Activated CD4-positive, alpha-beta T cell treated with anti-CD3 and anti-CD28 coated beads for 36 hours (primary cell): ENCODE results near the gene KCNK16. TPM values are rescaled to one million over a fixed set of nuclear protein-coding genes. Genes with fewer than 3 reads are reported as not detected.
A peak's percentile ranks its signal among the peaks of the same experiment; 100 is the strongest.

Experiments
- ATAC-seq: fragments of 200-7000 bp; cut with Tn5 transposase; one replicate; pipeline ENCODE4 v1.10.0; 2021; ENCODE audit warnings: mild to moderate bottlenecking, moderate library complexity
- CTCF ChIA-PET: fragments of 350-600 bp; sonication (Branson Sonifier 250); formaldehyde crosslinking; loops from one replicate; lab custom pipeline; 2021; ENCODE audit warnings: antibody characterized with exemption; lab: Charles Lee
- POLR2A ChIA-PET: fragments of 350-600 bp; sonication (Branson Sonifier 250); formaldehyde crosslinking; loops from one replicate; lab custom pipeline; 2021; ENCODE audit warnings: antibody characterized with exemption, inconsistent platforms; lab: Charles Lee
- DNase-seq: peaks from one replicate; pipeline ENCODE4 v3.0.0-alpha.2; 2020
- H3K27ac Mint-ChIP-seq: one replicate; pipeline ENCODE4 v1.8.0; 2021; ENCODE audit warnings: mixed read lengths
- H3K27me3 Mint-ChIP-seq: one replicate; pipeline ENCODE4 v1.8.0; 2021; ENCODE audit warnings: mixed read lengths
- H3K36me3 Mint-ChIP-seq: one replicate; pipeline ENCODE4 v1.8.0; 2021; ENCODE audit warnings: low read depth, mixed read lengths
- H3K4me1 Mint-ChIP-seq: one replicate; pipeline ENCODE4 v1.8.0; 2021; ENCODE audit warnings: mixed read lengths
- H3K4me3 Mint-ChIP-seq: one replicate; pipeline ENCODE4 v1.8.0; 2021; ENCODE audit warnings: mild to moderate bottlenecking, moderate library complexity, mixed read lengths
- H3K9me3 Mint-ChIP-seq: one replicate; pipeline ENCODE4 v1.8.0; 2021; ENCODE audit warnings: low read depth, mixed read lengths
- intact Hi-C, 2 experiments: fragments of 100-400 bp; cut with DNase I in 1 of 2; cut with micrococcal nuclease in 1 of 2; formaldehyde crosslinking; loops; one replicate each; pipeline versions ENCODE4 v1.14.2 to v1.15.1; 2022 to 2024; cut with DNase I, micrococcal nuclease
- total RNA-seq, 2 experiments: library from RNA; stranded (reverse); gene quantifications; one replicate each; pipeline ENCODE4 v1.2.3, GENCODE V29; 2021

KCNK16 gene
- total RNA-seq, 2 experiments from 2014 or later = not detected

GRCh38 chr6:39341352-39341751 is 18.9 kb upstream of the KCNK16 start:
- DNase-seq = no peak
- Mint-ChIP-seq H3K27me3 (peaks cover 12% of the 10 kb centered on the region), H3K4me3 (no peak overlapping the region), H3K4me1 (peaks cover 4% of the 10 kb centered on the region), H3K9me3 (no peaks in the 10 kb centered on the region), H3K27ac (no peak overlapping the region), H3K36me3 (no peaks in the 10 kb centered on the region)
- intact Hi-C loops = loop anchor here in 1 of 2 experiments (10.0 kb wide), 2 partner anchors 523 to 553 kb away; no protein-coding TSS in a partner anchor
- POLR2A ChIA-PET = no interaction called here
- no peak for ATAC-seq
- CTCF ChIA-PET = interaction anchor here (0.7 to 1.2 kb wide), 2 partner anchors 9 to 479 kb away, joined by 3 to 4 read pairs; no protein-coding TSS in a partner anchor

- no peak overlapping the region for H3K27ac Mint-ChIP-seq
- no peak overlapping the region for H3K4me3 Mint-ChIP-seq
- H3K4me1 Mint-ChIP-seq = peaks cover 9% of the 10 kb centered on the region
- ChIA-PET POLR2A (no interaction called here), CTCF (interaction anchor here (0.8 kb wide), 1 partner anchor 24 kb away, joined by 3 read pairs; no protein-coding TSS in a partner anchor)
- no peaks in the 10 kb centered on the region for H3K9me3 Mint-ChIP-seq
- H3K36me3 Mint-ChIP-seq = no peaks in the 10 kb centered on the region
- no peak for ATAC-seq
- no peak for DNase-seq
- H3K27me3 Mint-ChIP-seq = peaks cover 15% of the 10 kb centered on the region
- intact Hi-C loops = loop anchor here in 1 of 2 experiments (10.0 kb wide), 2 partner anchors 525 to 555 kb away; no protein-coding TSS in a partner anchor
These were observed 17.5 kb upstream of the KCNK16 start for GRCh38 chr6:39339868-39340550.

DNA sequence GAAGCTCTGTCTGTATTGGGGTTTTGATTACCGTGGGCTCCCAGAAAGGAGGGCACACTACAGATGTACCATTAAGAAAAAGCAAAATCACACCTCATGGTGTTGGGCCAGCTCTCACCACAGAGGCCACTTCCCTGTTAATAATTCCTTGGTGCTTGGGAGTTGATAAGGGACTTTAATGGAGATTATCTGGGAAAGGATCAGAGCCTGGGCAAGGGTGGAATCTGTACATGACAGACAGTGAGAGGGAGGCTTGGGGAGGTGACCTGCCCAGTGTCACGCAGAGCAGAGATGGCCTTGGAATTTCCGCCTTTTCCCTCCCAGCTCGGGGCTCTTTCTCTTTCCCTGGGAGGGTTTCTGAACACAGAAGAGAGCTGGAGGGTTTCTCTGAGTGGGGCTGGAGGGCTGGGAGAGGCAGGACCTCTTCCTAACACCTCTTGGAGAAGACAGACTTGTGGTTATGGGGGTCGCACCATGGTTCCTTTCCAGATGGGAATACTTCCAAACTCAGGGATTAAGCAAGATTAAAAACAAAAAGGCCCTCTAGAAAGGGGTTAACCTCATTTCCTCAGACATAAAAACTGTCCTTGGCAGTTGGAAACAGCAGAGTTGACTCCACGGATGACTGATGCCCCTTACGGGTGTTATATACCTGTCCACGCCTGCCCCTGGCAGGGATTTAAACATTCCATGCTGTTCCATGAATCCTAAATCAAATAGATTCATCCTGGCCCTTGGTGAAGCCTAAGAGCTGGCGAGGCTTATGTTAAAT is 16.8 kb upstream of the KCNK16 start:
- DNase-seq (no peak), ATAC-seq (no peak)
- Mint-ChIP-seq H3K27me3 (peaks cover 15% of the 10 kb centered on the region), H3K36me3 (no peaks in the 10 kb centered on the region), H3K4me1 (peaks cover 9% of the 10 kb centered on the region), H3K27ac (no peak overlapping the region), H3K4me3 (no peak overlapping the region), H3K9me3 (no peaks in the 10 kb centered on the region)
- POLR2A ChIA-PET = no interaction called here
- intact Hi-C loops = no loop called here
- CTCF ChIA-PET = interaction anchor here (0.6 kb wide), 1 partner anchor 316 kb away, joined by 3 read pairs; no protein-coding TSS in a partner anchor

DNA sequence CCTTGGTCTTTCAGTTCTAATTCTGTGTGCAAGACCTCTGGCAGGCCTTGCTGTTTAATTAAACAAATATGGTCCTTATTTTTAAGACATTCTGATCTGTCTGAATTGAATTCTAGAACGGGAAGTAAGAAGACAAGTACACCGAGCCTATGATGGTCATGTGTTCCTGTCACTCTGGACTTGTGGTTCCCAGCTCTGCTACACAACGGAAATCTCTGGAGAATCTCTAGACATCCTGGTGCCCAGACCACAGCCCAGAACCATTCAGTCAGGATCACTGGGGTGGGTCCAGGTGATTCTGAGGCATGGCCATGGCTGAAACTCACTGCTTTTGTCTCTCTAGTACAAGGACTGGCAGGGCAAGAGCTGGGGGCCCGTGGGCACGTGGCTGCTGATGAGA is 15.9 kb upstream of the KCNK16 start:
- Mint-ChIP-seq H3K9me3 (no peaks in the 10 kb centered on the region), H3K27me3 (peaks cover 15% of the 10 kb centered on the region), H3K4me1 (peaks cover 9% of the 10 kb centered on the region), H3K27ac (no peak overlapping the region), H3K4me3 (no peak overlapping the region), H3K36me3 (no peaks in the 10 kb centered on the region)
- intact Hi-C loops = no loop called here
- ATAC-seq = no peak
- DNase-seq = no peak
- POLR2A ChIA-PET = no interaction called here
- CTCF ChIA-PET = no interaction called here

DNA sequence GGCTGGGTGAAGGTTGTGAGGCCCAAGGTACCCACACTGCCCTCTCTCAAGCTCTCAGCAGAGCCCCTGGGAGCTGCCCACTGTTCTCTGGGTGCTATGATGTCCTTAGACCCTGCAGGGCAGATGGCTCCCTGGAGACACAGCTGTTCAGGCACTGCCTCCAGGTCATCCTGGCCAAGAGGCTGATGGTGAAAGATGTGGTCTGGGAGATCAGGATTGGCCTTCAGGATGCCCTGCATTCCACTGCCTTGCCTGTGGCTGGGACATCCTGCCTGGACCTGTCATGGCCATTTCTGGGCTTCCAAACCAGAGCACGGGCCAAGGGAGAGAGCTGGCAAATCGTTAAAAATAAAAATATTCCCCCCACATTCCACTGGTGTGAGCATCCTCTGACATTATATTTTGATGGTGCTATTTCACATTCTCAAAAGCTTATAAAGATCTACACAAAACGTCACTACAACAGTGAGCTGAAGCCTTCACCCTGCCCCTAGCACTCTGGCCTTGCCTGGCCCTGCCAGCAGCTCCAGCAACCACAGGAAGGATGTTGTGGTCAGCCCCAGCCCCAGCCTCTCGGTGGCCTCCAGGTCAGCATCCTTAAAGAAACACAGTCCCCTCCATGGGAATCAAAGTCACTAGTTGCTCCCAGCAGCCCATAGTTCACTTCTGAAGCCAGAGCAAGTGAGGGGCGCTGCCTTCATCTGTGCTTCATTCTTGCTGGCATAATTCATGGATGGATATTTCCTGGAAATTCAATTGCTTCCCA is 13.5 kb upstream of the KCNK16 start:
- ChIA-PET POLR2A (no interaction called here), CTCF (interaction anchor here (0.8 kb wide), 2 partner anchors 11 to 716 kb away, joined by 3 read pairs; no protein-coding TSS in a partner anchor)
- Mint-ChIP-seq H3K4me1 (peaks cover 9% of the 10 kb centered on the region), H3K9me3 (no peaks in the 10 kb centered on the region), H3K27me3 (peaks cover 15% of the 10 kb centered on the region), H3K4me3 (no peak overlapping the region), H3K27ac (no peak overlapping the region), H3K36me3 (no peaks in the 10 kb centered on the region)
- intact Hi-C loops = no loop called here
- ATAC-seq = no peak
- DNase-seq = peak; percentile 15

DNA sequence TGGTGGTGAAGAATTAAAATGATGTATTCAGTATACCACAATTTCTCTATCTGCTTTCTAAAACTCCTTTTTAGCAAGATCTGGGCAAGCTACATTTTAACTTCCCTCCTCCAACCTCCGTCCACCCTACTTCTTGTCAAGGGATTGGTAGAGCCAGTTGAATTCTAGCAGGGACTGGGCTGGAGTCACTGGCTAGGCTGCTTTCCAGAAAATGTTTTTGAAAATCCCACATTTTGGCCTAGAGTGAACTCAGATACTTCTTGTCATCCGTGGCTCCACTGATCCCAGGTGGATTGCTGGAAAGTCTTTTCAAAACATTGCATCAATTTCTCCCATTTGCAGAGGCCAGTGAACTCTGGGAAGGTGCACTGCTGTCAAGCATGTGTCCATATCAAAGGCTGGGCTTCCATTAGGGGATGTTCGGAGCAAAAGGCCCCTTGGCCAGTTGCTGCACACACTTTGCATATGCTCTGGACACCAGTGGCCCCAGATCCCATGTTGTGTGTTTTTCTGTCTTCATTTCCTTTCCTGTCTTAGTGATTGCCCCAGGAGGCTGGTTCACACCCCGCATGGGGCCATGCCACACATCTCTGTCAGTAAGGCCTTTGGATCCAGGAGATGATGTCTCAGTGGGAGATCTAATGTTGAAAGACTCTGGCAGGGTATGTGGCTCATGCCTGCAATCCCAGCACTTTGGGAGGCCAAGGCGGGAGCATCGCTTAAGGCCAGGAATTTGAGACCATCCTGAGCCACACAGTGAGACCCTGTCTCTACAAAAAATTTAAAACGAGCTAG is 11.3 kb upstream of the KCNK16 start:
- DNase-seq = no peak
- H3K27me3 Mint-ChIP-seq = peaks cover 16% of the 10 kb centered on the region
- ATAC-seq = no peak
- CTCF ChIA-PET = interaction anchor here (1.2 kb wide), 1 partner anchor 13 kb away, joined by 3 read pairs; no protein-coding TSS in a partner anchor
- intact Hi-C loops = no loop called here
- H3K36me3 Mint-ChIP-seq = no peaks in the 10 kb centered on the region
- H3K27ac Mint-ChIP-seq = no peak overlapping the region
- H3K9me3 Mint-ChIP-seq = no peaks in the 10 kb centered on the region
- POLR2A ChIA-PET = no interaction called here
- H3K4me1 Mint-ChIP-seq = peaks cover 9% of the 10 kb centered on the region
- no peak overlapping the region for H3K4me3 Mint-ChIP-seq

GRCh38 chr6:39330476-39330875 is 8.0 kb upstream of the KCNK16 start:
- ATAC-seq = no peak
- intact Hi-C loops = no loop called here
- no peaks in the 10 kb centered on the region for H3K9me3 Mint-ChIP-seq
- H3K36me3 Mint-ChIP-seq = no peaks in the 10 kb centered on the region
- POLR2A ChIA-PET = interaction anchor here (0.6 kb wide), 1 partner anchor 545 kb away, joined by 3 read pairs; no protein-coding TSS in a partner anchor
- CTCF ChIA-PET = interaction anchor here (0.6 kb wide), 1 partner anchor 54 kb away, joined by 3 read pairs; no protein-coding TSS in a partner anchor
- H3K27me3 Mint-ChIP-seq = peaks cover 7% of the 10 kb centered on the region
- no peak for DNase-seq
- no peak overlapping the region for H3K27ac Mint-ChIP-seq
- H3K4me1 Mint-ChIP-seq = no peaks in the 10 kb centered on the region
- no peak overlapping the region for H3K4me3 Mint-ChIP-seq

DNA sequence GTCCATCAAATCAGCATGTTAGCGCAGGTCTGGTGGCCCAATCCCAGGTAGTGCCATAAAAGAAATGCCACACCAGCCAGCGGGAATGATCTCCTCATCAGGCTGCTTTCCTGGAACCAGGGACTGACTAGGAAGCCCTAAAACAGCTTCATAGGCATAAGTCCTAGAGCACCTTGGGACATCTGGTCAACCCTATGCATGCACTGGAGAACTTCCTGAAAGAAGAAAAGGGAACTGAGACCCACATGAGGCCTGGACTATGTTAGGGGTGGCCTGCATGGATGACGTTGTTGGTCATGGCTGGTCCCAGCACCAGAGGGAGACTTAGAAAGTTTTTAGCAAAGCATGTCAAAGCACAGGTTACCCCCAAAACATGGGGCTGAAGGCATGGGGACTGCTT is 7.6 kb upstream of the KCNK16 start:
- H3K4me1 Mint-ChIP-seq = no peaks in the 10 kb centered on the region
- ATAC-seq = no peak
- peaks cover 7% of the 10 kb centered on the region for H3K27me3 Mint-ChIP-seq
- no peaks in the 10 kb centered on the region for H3K36me3 Mint-ChIP-seq
- CTCF ChIA-PET = interaction anchor here (0.6 kb wide), 1 partner anchor 372 kb away, joined by 3 read pairs; no protein-coding TSS in a partner anchor
- no peak overlapping the region for H3K27ac Mint-ChIP-seq
- DNase-seq = no peak
- H3K4me3 Mint-ChIP-seq = no peak overlapping the region
- H3K9me3 Mint-ChIP-seq = no peaks in the 10 kb centered on the region
- POLR2A ChIA-PET = no interaction called here
- intact Hi-C loops = no loop called here

DNA sequence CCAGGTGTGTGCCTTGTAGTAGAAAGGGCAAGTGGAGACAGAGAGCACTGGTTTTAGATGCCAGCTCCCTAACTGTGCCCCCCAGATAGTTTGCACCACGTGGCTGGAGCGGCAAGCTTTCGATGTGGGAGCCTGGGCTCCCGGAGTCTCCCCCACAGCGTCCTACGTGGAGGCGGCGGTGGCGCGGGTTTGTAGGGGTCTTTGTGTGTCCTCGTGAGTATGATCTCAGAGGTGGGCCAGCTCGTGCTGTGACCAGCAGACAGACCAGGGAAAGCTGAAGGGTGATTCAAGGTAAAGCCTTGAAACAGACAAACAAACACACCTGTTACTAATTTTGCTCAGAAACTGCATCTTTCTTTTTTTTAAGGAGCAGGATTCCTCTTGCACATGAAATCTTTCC is 5.6 kb upstream of the KCNK16 start:
- no peak overlapping the region for H3K4me3 Mint-ChIP-seq
- ChIA-PET CTCF (interaction anchor here (1.1 kb wide), 1 partner anchor 23 kb away, joined by 3 read pairs; no protein-coding TSS in a partner anchor), POLR2A (no interaction called here)
- intact Hi-C loops = no loop called here
- no peaks in the 10 kb centered on the region for H3K36me3 Mint-ChIP-seq
- DNase-seq (no peak), ATAC-seq (no peak)
- no peak overlapping the region for H3K27ac Mint-ChIP-seq
- no peaks in the 10 kb centered on the region for H3K4me1 Mint-ChIP-seq
- no peaks in the 10 kb centered on the region for H3K9me3 Mint-ChIP-seq
- H3K27me3 Mint-ChIP-seq = peaks cover 7% of the 10 kb centered on the region

DNA sequence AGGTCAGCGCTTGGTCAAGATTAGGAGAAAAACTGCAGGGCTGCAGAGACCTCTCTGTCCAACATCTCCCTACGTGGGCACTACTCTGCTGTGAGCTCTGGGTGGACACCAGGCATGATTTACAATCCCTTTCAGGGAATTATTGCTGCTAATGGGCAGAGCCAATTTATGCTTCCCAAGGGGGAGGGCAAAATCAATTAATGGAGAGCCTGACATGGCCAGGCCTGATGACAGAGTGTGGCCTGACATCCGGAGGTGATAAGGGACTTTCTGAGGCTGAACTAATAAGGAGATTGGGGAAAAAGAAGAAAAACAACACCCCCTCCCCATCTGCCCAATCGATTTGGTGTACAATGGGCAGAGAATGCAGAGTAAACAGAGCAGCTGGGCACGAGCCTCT is 5.0 kb upstream of the KCNK16 start:
- ChIA-PET CTCF (interaction anchor here (0.6 to 1.1 kb wide), 2 partner anchors 23 to 455 kb away, joined by 3 read pairs; no protein-coding TSS in a partner anchor), POLR2A (no interaction called here)
- no peak for ATAC-seq
- no peak for DNase-seq
- Mint-ChIP-seq H3K27me3 (peaks cover 7% of the 10 kb centered on the region), H3K36me3 (no peaks in the 10 kb centered on the region), H3K9me3 (no peaks in the 10 kb centered on the region), H3K4me1 (no peaks in the 10 kb centered on the region), H3K27ac (no peak overlapping the region), H3K4me3 (no peak overlapping the region)
- intact Hi-C loops = no loop called here
